ENCODE measurements around the gene MACROD2.

The MACROD2 gene

GRCh38 chr20:14915356-14915755 lies 920.0 kb downstream of the MACROD2 start:
- H3K4me3 ChIP-seq (ENCODE audit: control insufficient read depth, low read depth, low read length), result no peak overlapping the region
- no peak for TF ChIP-seq CTCF (conservative IDR thresholded peaks at IDR 0.05; ENCODE audit: control insufficient read depth, insufficient read depth, low read depth, low read length)
- no peak for DNase-seq (ENCODE audit: low read depth)

- no peak for DNase-seq (ENCODE audit: low read depth)
- no peak overlapping the region for H3K4me3 ChIP-seq (ENCODE audit: control insufficient read depth, low read depth, low read length)
- no peak for TF ChIP-seq CTCF (conservative IDR thresholded peaks at IDR 0.05; ENCODE audit: control insufficient read depth, insufficient read depth, low read depth, low read length)
Observed at GRCh38 chr20:14916360-14916920, 921.1 kb downstream of the MACROD2 start.

- no peak for TF ChIP-seq CTCF (conservative IDR thresholded peaks at IDR 0.05; ENCODE audit: control insufficient read depth, insufficient read depth, low read depth, low read length)
- no peak overlapping the region for H3K4me3 ChIP-seq (ENCODE audit: control insufficient read depth, low read depth, low read length)
- DNase-seq (ENCODE audit: low read depth), result no peak
Observed at GRCh38 chr20:14918281-14918680, 923.0 kb downstream of the MACROD2 start.

GRCh38 chr20:14918976-14919375 lies 923.7 kb downstream of the MACROD2 start:
- peak; percentile 5 for DNase-seq (ENCODE audit: low read depth)
- H3K4me3 ChIP-seq (ENCODE audit: control insufficient read depth, low read depth, low read length), result no peak overlapping the region
- no peak for TF ChIP-seq CTCF (conservative IDR thresholded peaks at IDR 0.05; ENCODE audit: control insufficient read depth, insufficient read depth, low read depth, low read length)

- no peak for TF ChIP-seq CTCF (conservative IDR thresholded peaks at IDR 0.05; ENCODE audit: control insufficient read depth, insufficient read depth, low read depth, low read length)
- peak; percentile 39 for DNase-seq (ENCODE audit: low read depth)
- H3K4me3 ChIP-seq (ENCODE audit: control insufficient read depth, low read depth, low read length), result no peak overlapping the region
Observed at GRCh38 chr20:14919501-14920081, 924.3 kb downstream of the MACROD2 start.

- peak; percentile 31 for DNase-seq (ENCODE audit: low read depth)
- no peak for TF ChIP-seq CTCF (conservative IDR thresholded peaks at IDR 0.05; ENCODE audit: control insufficient read depth, insufficient read depth, low read depth, low read length)
Observed at GRCh38 chr20:14921513-14921912, 926.2 kb downstream of the MACROD2 start.

More at GRCh38 chr20:14921513-14921912, 926.2 kb downstream of the MACROD2 start:
- H3K4me3 ChIP-seq (ENCODE audit: control insufficient read depth, low read depth, low read length), result no peak overlapping the region
